AG08396 (cell line): ENCODE measurements around the gene SMARCB1.
"Not testable (repeated sequence)": the region's sequence is repeated elsewhere in the genome, so short reads cannot be mapped to it uniquely, and the experiment has no call there.

Source experiments
- DNase-seq: peaks from one replicate; pipeline ENCODE4 v3.0.0; 2012; ENCODE audit warnings: low spot score, mixed read lengths

The SMARCB1 gene

GRCh38 chr22:23846081-23846469 is 59.3 kb downstream of the SMARCB1 start:
- DNase-seq, result no peak

GRCh38 chr22:23847310-23847920 is 60.6 kb downstream of the SMARCB1 start:
- DNase-seq, result no peak

- no peak for DNase-seq
These were observed 61.5 kb downstream of the SMARCB1 start for GRCh38 chr22:23847991-23848864.

- peak; percentile 93 for DNase-seq
These were observed 62.5 kb downstream of the SMARCB1 start for GRCh38 chr22:23849009-23850006.

GRCh38 chr22:23850136-23850611 is 63.4 kb downstream of the SMARCB1 start:
- DNase-seq, result no peak

- DNase-seq, result peak; percentile 61
These were observed 70.2 kb downstream of the SMARCB1 start for GRCh38 chr22:23856721-23857605.

GRCh38 chr22:23857606-23858483 is 71.1 kb downstream of the SMARCB1 start, which contains the start of gene SLC2A11:
TSS of gene SLC2A11 (plus strand) at chr22:23857875. CDS start at chr22:23858000, 125 bp downstream.
- peak; percentile 99 for DNase-seq

- DNase-seq, result no peak
These were observed 71.7 kb downstream of the SMARCB1 start for GRCh38 chr22:23858484-23858815.

- no peak for DNase-seq
These were observed 72.4 kb downstream of the SMARCB1 start for GRCh38 chr22:23859201-23859600.

GRCh38 chr22:23860187-23860586 is 73.4 kb downstream of the SMARCB1 start:
- not testable (repeated sequence) for DNase-seq

GRCh38 chr22:23862103-23862502 is 75.3 kb downstream of the SMARCB1 start:
- DNase-seq, result peak; percentile 50

- not testable (repeated sequence) for DNase-seq
These were observed 77.9 kb downstream of the SMARCB1 start for GRCh38 chr22:23864499-23865154.

- DNase-seq, result no peak
These were observed 81.8 kb downstream of the SMARCB1 start for GRCh38 chr22:23868580-23868979.

- no peak for DNase-seq
These were observed 88.1 kb downstream of the SMARCB1 start for GRCh38 chr22:23874871-23875270.

- no peak for DNase-seq
These were observed 89.0 kb downstream of the SMARCB1 start for GRCh38 chr22:23875801-23876200.

- DNase-seq, result no peak
These were observed 90.8 kb downstream of the SMARCB1 start for GRCh38 chr22:23877566-23877965.

- no peak for DNase-seq
These were observed 91.5 kb downstream of the SMARCB1 start for GRCh38 chr22:23878219-23878618.

GRCh38 chr22:23882370-23882769 is 95.6 kb downstream of the SMARCB1 start:
- no peak for DNase-seq

- no peak for DNase-seq
These were observed 96.9 kb downstream of the SMARCB1 start for GRCh38 chr22:23883658-23884057.
